Thyroid gland (tissue), 4 donors: Measurements from ENCODE around the gene ADCYAP1R1.

Experiments used
- POLR2A ChIP-seq, 2 donors: fragments of 450-650 bp; IDR thresholded peaks; one replicate each; pipeline ENCODE4 v1.6.1; 2017; ENCODE audit warnings: antibody characterized with exemption in 2 of 2, mild to moderate bottlenecking in 2 of 2, moderate library complexity in 1 of 2
- TF ChIP-seq, protein P1 (sequence below), 6 experiments: fragments of 200-600 bp in 3 of 6; fragments of 450-650 bp in 3 of 6; sonication (generic) in 3 of 6; IDR thresholded peaks; one replicate each; pipeline ENCODE4 v1.5.1; 2016 to 2019; ENCODE audit warnings: antibody characterized with exemption in 6 of 6, mild to moderate bottlenecking in 2 of 6, inconsistent platforms in 1 of 6, moderate library complexity in 1 of 6

DNA sequence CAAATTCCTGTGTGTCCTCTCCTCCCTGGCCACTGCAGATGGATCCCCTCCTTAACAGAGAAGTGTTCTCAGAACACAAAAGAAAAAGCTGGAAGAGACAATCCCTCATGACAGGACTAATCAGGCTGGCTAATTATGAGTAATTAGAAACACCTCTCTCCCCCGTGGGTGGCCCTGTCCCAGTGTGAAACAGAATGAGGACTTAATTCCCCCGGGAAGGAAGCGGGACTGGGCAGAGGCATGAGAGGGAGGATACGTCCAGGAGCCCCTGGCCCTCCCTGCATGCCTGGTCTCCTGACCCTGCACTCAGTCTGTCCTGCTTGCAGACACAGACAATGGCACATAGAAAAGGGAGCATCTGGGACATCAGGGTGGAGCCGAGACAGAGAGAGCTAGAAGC is 7.6 kb upstream of the ADCYAP1R1 start:
- no peak for TF ChIP-seq POLR2A (IDR thresholded peaks at IDR 0.05)
- TF ChIP-seq, protein P1, sequence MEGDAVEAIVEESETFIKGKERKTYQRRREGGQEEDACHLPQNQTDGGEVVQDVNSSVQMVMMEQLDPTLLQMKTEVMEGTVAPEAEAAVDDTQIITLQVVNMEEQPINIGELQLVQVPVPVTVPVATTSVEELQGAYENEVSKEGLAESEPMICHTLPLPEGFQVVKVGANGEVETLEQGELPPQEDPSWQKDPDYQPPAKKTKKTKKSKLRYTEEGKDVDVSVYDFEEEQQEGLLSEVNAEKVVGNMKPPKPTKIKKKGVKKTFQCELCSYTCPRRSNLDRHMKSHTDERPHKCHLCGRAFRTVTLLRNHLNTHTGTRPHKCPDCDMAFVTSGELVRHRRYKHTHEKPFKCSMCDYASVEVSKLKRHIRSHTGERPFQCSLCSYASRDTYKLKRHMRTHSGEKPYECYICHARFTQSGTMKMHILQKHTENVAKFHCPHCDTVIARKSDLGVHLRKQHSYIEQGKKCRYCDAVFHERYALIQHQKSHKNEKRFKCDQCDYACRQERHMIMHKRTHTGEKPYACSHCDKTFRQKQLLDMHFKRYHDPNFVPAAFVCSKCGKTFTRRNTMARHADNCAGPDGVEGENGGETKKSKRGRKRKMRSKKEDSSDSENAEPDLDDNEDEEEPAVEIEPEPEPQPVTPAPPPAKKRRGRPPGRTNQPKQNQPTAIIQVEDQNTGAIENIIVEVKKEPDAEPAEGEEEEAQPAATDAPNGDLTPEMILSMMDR (IDR thresholded peaks at IDR 0.05): no peak
